Urinary bladder (tissue), 4 donors: Measurements from ENCODE around the gene KCNJ4. TPM values are rescaled to one million over a fixed set of nuclear protein-coding genes. Genes with fewer than 3 reads are reported as not detected.

Experiments used
- DNase-seq: peaks from one replicate; pipeline ENCODE4 v3.0.0-alpha.2; 2015; ENCODE audit errors: extremely low spot score
- H3K27ac ChIP-seq: one replicate; pipeline ENCODE4 v1.5.1; 2013; ENCODE audit warnings: low read depth, mild to moderate bottlenecking, moderate library complexity
- H3K36me3 ChIP-seq: one replicate; pipeline ENCODE4 v1.6.1; 2013; ENCODE audit warnings: mild to moderate bottlenecking, moderate library complexity; ENCODE audit not compliant: insufficient read depth
- H3K4me1 ChIP-seq: one replicate; pipeline ENCODE4 v1.6.1; 2013; ENCODE audit warnings: mild to moderate bottlenecking, moderate library complexity; ENCODE audit not compliant: insufficient read depth
- H3K4me3 ChIP-seq: one replicate; pipeline ENCODE4 v1.5.1; 2013; ENCODE audit warnings: low read depth, low read length
- WGBS: extraction: QIAGEN DNeasy Blood & Tissue Kit; methylation state at CpG from one replicate; pipeline ENCODE4 v1.1.7; 2013; 5-methylcytosine and 5-hydroxymethylcytosine counted together
- polyA plus RNA-seq: library from polyadenylated mRNA; stranded (reverse); fragments of 200-250 nt; gene quantifications from one replicate; pipeline ENCODE4 v1.2.3, GENCODE V29; 2013
- total RNA-seq: library from RNA; depleted of rRNA; stranded (reverse); fragments of >200 nt; gene quantifications from one replicate; pipeline ENCODE4 v1.2.3, GENCODE V29; 2014
- donor health status: healthy with polysubstance abuse.
- donor health status: healthy.

KCNJ4 gene
- total RNA-seq (not detected), polyA plus RNA-seq (not detected)

- Histone ChIP-seq H3K4me3 (peak within 1 kb of the TSS; percentile 47), H3K4me1 (no peaks in the 10 kb centered on the region), H3K36me3 (no peaks in the 10 kb centered on the region), H3K27ac (no peak within 1 kb of the TSS)
- WGBS = 1% methylated on average over 71 of the region's 76 CpGs
- no peak for DNase-seq
Measured at GRCh38 chr22:38455076-38455529, at the start of gene KCNJ4. Gene KCNJ4, minus strand, starts transcription at chr22:38455199. Its CDS starts 27,067 bp downstream, at chr22:38428132.

- H3K27ac ChIP-seq = no peak overlapping the region
- WGBS = 29% methylated on average over 4 of the region's 4 CpGs
- no peaks in the 10 kb centered on the region for H3K4me1 ChIP-seq
- peak overlapping the region; percentile 26 for H3K4me3 ChIP-seq
- peaks cover 9% of the 10 kb centered on the region for H3K36me3 ChIP-seq
- no peak for DNase-seq
Measured at GRCh38 chr22:38503021-38503420, 48.0 kb upstream of the KCNJ4 start.

GRCh38 chr22:38501797-38502672 lies 47.0 kb upstream of the KCNJ4 start:
- WGBS = 78% methylated on average over 10 of the region's 10 CpGs
- H3K27ac ChIP-seq = no peak overlapping the region
- no peaks in the 10 kb centered on the region for H3K4me1 ChIP-seq
- H3K4me3 ChIP-seq = no peak overlapping the region
- no peak for DNase-seq
- peaks cover 9% of the 10 kb centered on the region for H3K36me3 ChIP-seq

GRCh38 chr22:38497869-38498268 lies 42.9 kb upstream of the KCNJ4 start:
- DNase-seq = no peak
- Histone ChIP-seq H3K4me1 (no peaks in the 10 kb centered on the region), H3K4me3 (no peak overlapping the region), H3K27ac (no peak overlapping the region), H3K36me3 (peaks cover 25% of the 10 kb centered on the region)
- WGBS = 92% methylated on average over 3 of the region's 3 CpGs

- Histone ChIP-seq H3K4me3 (no peak overlapping the region), H3K36me3 (peaks cover 27% of the 10 kb centered on the region), H3K4me1 (no peaks in the 10 kb centered on the region), H3K27ac (no peak overlapping the region)
- WGBS = 90% methylated on average over 12 of the region's 12 CpGs
- no peak for DNase-seq
Measured at GRCh38 chr22:38494939-38495338, 39.9 kb upstream of the KCNJ4 start.

- Histone ChIP-seq H3K4me1 (no peaks in the 10 kb centered on the region), H3K4me3 (no peak overlapping the region), H3K36me3 (peaks cover 27% of the 10 kb centered on the region), H3K27ac (no peak overlapping the region)
- no peak for DNase-seq
- 33% methylated on average over 2 of the region's 2 CpGs for WGBS
Measured at GRCh38 chr22:38494498-38494897, 39.5 kb upstream of the KCNJ4 start.

- H3K36me3 ChIP-seq = peaks cover 24% of the 10 kb centered on the region
- H3K4me1 ChIP-seq = no peaks in the 10 kb centered on the region
- no peak overlapping the region for H3K27ac ChIP-seq
- H3K4me3 ChIP-seq = no peak overlapping the region
- DNase-seq = no peak
- 52% methylated on average over 5 of the region's 5 CpGs for WGBS
Measured at GRCh38 chr22:38491707-38492348, 36.8 kb upstream of the KCNJ4 start.

GRCh38 chr22:38490915-38491314 lies 35.9 kb upstream of the KCNJ4 start:
- no peak overlapping the region for H3K4me3 ChIP-seq
- H3K36me3 ChIP-seq = peaks cover 21% of the 10 kb centered on the region
- H3K27ac ChIP-seq = no peak overlapping the region
- no peak for DNase-seq
- no peaks in the 10 kb centered on the region for H3K4me1 ChIP-seq
- 24% methylated on average over 1 of the region's 1 CpG for WGBS

GRCh38 chr22:38490475-38490874 lies 35.5 kb upstream of the KCNJ4 start:
- Histone ChIP-seq H3K4me3 (no peak overlapping the region), H3K27ac (no peak overlapping the region), H3K4me1 (no peaks in the 10 kb centered on the region), H3K36me3 (peaks cover 21% of the 10 kb centered on the region)
- no peak for DNase-seq
- 56% methylated on average over 2 of the region's 2 CpGs for WGBS

GRCh38 chr22:38489561-38490145 lies 34.7 kb upstream of the KCNJ4 start:
- H3K36me3 ChIP-seq = peaks cover 21% of the 10 kb centered on the region
- 72% methylated on average over 7 of the region's 7 CpGs for WGBS
- DNase-seq = no peak
- no peaks in the 10 kb centered on the region for H3K4me1 ChIP-seq
- no peak overlapping the region for H3K27ac ChIP-seq
- H3K4me3 ChIP-seq = no peak overlapping the region

GRCh38 chr22:38489142-38489541 lies 34.1 kb upstream of the KCNJ4 start:
- H3K36me3 ChIP-seq = peaks cover 21% of the 10 kb centered on the region
- no peak for DNase-seq
- H3K4me3 ChIP-seq = no peak overlapping the region
- H3K27ac ChIP-seq = no peak overlapping the region
- 92% methylated on average over 17 of the region's 17 CpGs for WGBS
- no peaks in the 10 kb centered on the region for H3K4me1 ChIP-seq

GRCh38 chr22:38487946-38488345 lies 32.9 kb upstream of the KCNJ4 start:
- H3K4me1 ChIP-seq = no peaks in the 10 kb centered on the region
- no peak overlapping the region for H3K4me3 ChIP-seq
- H3K36me3 ChIP-seq = peaks cover 15% of the 10 kb centered on the region
- no peak for DNase-seq
- H3K27ac ChIP-seq = no peak overlapping the region
- WGBS = 80% methylated on average over 6 of the region's 6 CpGs

GRCh38 chr22:38485783-38486182 lies 30.8 kb upstream of the KCNJ4 start:
- no peak for DNase-seq
- H3K4me1 ChIP-seq = no peaks in the 10 kb centered on the region
- no peak overlapping the region for H3K27ac ChIP-seq
- 65% methylated on average over 5 of the region's 5 CpGs for WGBS
- H3K4me3 ChIP-seq = no peak overlapping the region
- peaks cover 13% of the 10 kb centered on the region for H3K36me3 ChIP-seq

GRCh38 chr22:38484244-38484643 lies 29.2 kb upstream of the KCNJ4 start:
- DNase-seq = no peak
- peaks cover 9% of the 10 kb centered on the region for H3K36me3 ChIP-seq
- 58% methylated on average over 1 of the region's 1 CpG for WGBS

More at GRCh38 chr22:38484244-38484643, 29.2 kb upstream of the KCNJ4 start:
- no peak overlapping the region for H3K4me3 ChIP-seq
- no peak overlapping the region for H3K27ac ChIP-seq
- H3K4me1 ChIP-seq = no peaks in the 10 kb centered on the region
